ENCODE data around the gene SLC12A7.

GRCh38 chr5:1104327-1105006 is 7.4 kb downstream of the SLC12A7 start:
- TF ChIP-seq CTCF (IDR thresholded peaks at IDR 0.05) (no peak), POLR2A (IDR thresholded peaks at IDR 0.05) (no peak)
